Lower lobe of right lung (tissue), 2 donors: ENCODE measurements around the gene LZTFL1. TPM values are rescaled to one million over a fixed set of nuclear protein-coding genes. Genes with fewer than 3 reads are reported as not detected.

ENCODE experiments used
- ATAC-seq, 2 donors: fragments of 200-7000 bp; cut with Tn5 transposase; one replicate each; pipeline ENCODE4 v1.9.1; 2020 to 2022; ENCODE audit warnings: mild to moderate bottlenecking in 2 of 2, moderate library complexity in 2 of 2
- DNase-seq: peaks from one replicate; pipeline ENCODE4 v3.0.0-alpha.2; 2020
- H3K27ac ChIP-seq: fragments of 200-600 bp; one replicate; pipeline ENCODE4 v1.8.0; 2022
- H3K27me3 ChIP-seq: fragments of 200-600 bp; one replicate; pipeline ENCODE4 v1.8.0; 2022; ENCODE audit warnings: low read depth
- H3K36me3 ChIP-seq: fragments of 200-600 bp; one replicate; pipeline ENCODE4 v1.8.0; 2022; ENCODE audit warnings: mild to moderate bottlenecking
- H3K4me1 ChIP-seq: fragments of 200-600 bp; one replicate; pipeline ENCODE4 v1.8.0; 2022
- H3K4me3 ChIP-seq: fragments of 200-600 bp; one replicate; pipeline ENCODE4 v1.8.0; 2022; ENCODE audit warnings: mild to moderate bottlenecking
- H3K9me3 ChIP-seq: fragments of 200-600 bp; one replicate; pipeline ENCODE4 v1.8.0; 2022
- CTCF ChIP-seq: fragments of 200-600 bp; IDR thresholded peaks from one replicate; pipeline ENCODE4 v1.8.0; 2022; ENCODE audit warnings: antibody characterized with exemption, mild to moderate bottlenecking
- intact Hi-C: fragments of 100-400 bp; cut with DNase I; formaldehyde crosslinking; loops from one replicate; pipeline ENCODE4 v1.11.0; 2022
- total RNA-seq: library from RNA; stranded (reverse); fragmentation: NEBNext Ultra II Directional; extraction: Animal tissue kit (Norgen Biotek cat#: 25700); gene quantifications from one replicate; pipeline ENCODE4 v1.2.1, GENCODE V29; 2021
- donor health status: DM: no; HTN: yes; CAD: no; lungs with severe emphysema.

Gene LZTFL1
- total RNA-seq, 1 donor from 2014 or later: 26.8 TPM

GRCh38 chr3:45838466-45838865 is 3.5 kb downstream of the LZTFL1 start:
- no peak for TF ChIP-seq CTCF
- no peak for DNase-seq
- Histone ChIP-seq H3K4me1 (peaks cover 11% of the 10 kb centered on the region), H3K36me3 (peaks cover 34% of the 10 kb centered on the region), H3K4me3 (no peak overlapping the region), H3K27me3 (no peaks in the 10 kb centered on the region), H3K9me3 (no peaks in the 10 kb centered on the region), H3K27ac (no peak overlapping the region)
- intact Hi-C loops: no loop called here
- ATAC-seq: no peak

GRCh38 chr3:45832699-45833098 is 9.2 kb downstream of the LZTFL1 start:
- no peaks in the 10 kb centered on the region for H3K4me1 ChIP-seq
- no peak overlapping the region for H3K27ac ChIP-seq
- no peak overlapping the region for H3K4me3 ChIP-seq
- H3K9me3 ChIP-seq: no peaks in the 10 kb centered on the region
- H3K27me3 ChIP-seq: no peaks in the 10 kb centered on the region
- intact Hi-C loops: no loop called here
- no peak for TF ChIP-seq CTCF
- H3K36me3 ChIP-seq: peaks cover 92% of the 10 kb centered on the region
- ATAC-seq (no peak), DNase-seq (no peak)

- no peak overlapping the region for H3K4me3 ChIP-seq
- intact Hi-C loops: no loop called here
- H3K27ac ChIP-seq: no peak overlapping the region
- no peak for TF ChIP-seq CTCF
- H3K27me3 ChIP-seq: no peaks in the 10 kb centered on the region
- no peaks in the 10 kb centered on the region for H3K9me3 ChIP-seq
- DNase-seq (no peak), ATAC-seq (no peak)
- peaks cover 100% of the 10 kb centered on the region for H3K36me3 ChIP-seq
- no peaks in the 10 kb centered on the region for H3K4me1 ChIP-seq
Observed at GRCh38 chr3:45830121-45830520, 11.8 kb downstream of the LZTFL1 start.

- no peak for TF ChIP-seq CTCF
Observed at GRCh38 chr3:45826908-45827307, 15.0 kb downstream of the LZTFL1 start.

GRCh38 chr3:45826321-45826720 is 15.6 kb downstream of the LZTFL1 start:
- H3K4me1 ChIP-seq: no peaks in the 10 kb centered on the region
- DNase-seq (no peak), ATAC-seq (no peak)

More at GRCh38 chr3:45826908-45827307, 15.0 kb downstream of the LZTFL1 start:
- peaks cover 96% of the 10 kb centered on the region for H3K36me3 ChIP-seq
- H3K4me1 ChIP-seq: no peaks in the 10 kb centered on the region
- intact Hi-C loops: no loop called here
- no peak overlapping the region for H3K4me3 ChIP-seq
- no peaks in the 10 kb centered on the region for H3K9me3 ChIP-seq
- H3K27me3 ChIP-seq: no peaks in the 10 kb centered on the region
- DNase-seq: no peak
- no peak overlapping the region for H3K27ac ChIP-seq
- no peak for ATAC-seq

More at GRCh38 chr3:45826321-45826720, 15.6 kb downstream of the LZTFL1 start:
- no peaks in the 10 kb centered on the region for H3K27me3 ChIP-seq
- H3K9me3 ChIP-seq: no peaks in the 10 kb centered on the region
- no peak for TF ChIP-seq CTCF
- peaks cover 90% of the 10 kb centered on the region for H3K36me3 ChIP-seq
- H3K4me3 ChIP-seq: no peak overlapping the region
- intact Hi-C loops: no loop called here
- H3K27ac ChIP-seq: no peak overlapping the region
